HepG2 (cell line): ENCODE results near the gene DDIT4. TPM values are rescaled to one million over a fixed set of nuclear protein-coding genes. Genes with fewer than 3 reads are reported as not detected.

ENCODE experiments used
- ARNT2 ChIP-seq: sonication (generic); formaldehyde crosslinking; IDR thresholded peaks from 2 replicates; pipeline ENCODE4 v1.8.0; 2022; ENCODE audit warnings: mild to moderate bottlenecking, low read depth, missing genetic modification reagents, moderate library complexity
- BHLHE40 ChIP-seq: IDR thresholded peaks from 2 replicates; pipeline ENCODE4 v1.6.1; 2011; ENCODE audit warnings: low read length, improper control_type of control experiment
- DMAP1 ChIP-seq: IDR thresholded peaks from 2 replicates; pipeline ENCODE4 v1.6.1; 2016
- ELF1 ChIP-seq: sonication (generic); formaldehyde crosslinking; IDR thresholded peaks from 2 replicates; pipeline ENCODE4 v1.4.0; 2020; ENCODE audit warnings: missing genetic modification reagents
- HDAC1 ChIP-seq: sonication (generic); formaldehyde crosslinking; IDR thresholded peaks from 2 replicates; pipeline ENCODE4 v1.5.1; 2020; ENCODE audit warnings: mild to moderate bottlenecking, missing genetic modification reagents
- HES4 ChIP-seq: sonication (generic); formaldehyde crosslinking; IDR thresholded peaks from 2 replicates; pipeline ENCODE4 v1.9.0; 2021; ENCODE audit warnings: mild to moderate bottlenecking, missing genetic modification reagents, borderline replicate concordance
- IRF2 ChIP-seq: IDR thresholded peaks from 2 replicates; pipeline ENCODE4 v1.6.1; 2018; ENCODE audit warnings: missing genetic modification reagents, missing compliant biosample characterization
- JDP2 ChIP-seq: sonication (generic); formaldehyde crosslinking; IDR thresholded peaks from 2 replicates; pipeline ENCODE4 v1.8.1; 2022; ENCODE audit warnings: missing genetic modification reagents, borderline replicate concordance
- KLF16 ChIP-seq, 2 experiments: sonication (generic) in 1 of 2; formaldehyde crosslinking in 1 of 2; IDR thresholded peaks; 2 replicates each; pipeline versions ENCODE4 v1.6.1 to v1.8.0; 2016 to 2023; ENCODE audit warnings: missing genetic modification reagents in 2 of 2, missing compliant biosample characterization in 1 of 2
- MIXL1 ChIP-seq: IDR thresholded peaks from 2 replicates; pipeline ENCODE4 v1.6.1; 2016
- SMYD3 ChIP-seq: sonication (generic); formaldehyde crosslinking; IDR thresholded peaks from 2 replicates; pipeline ENCODE4 v1.8.1; 2023; ENCODE audit warnings: mild to moderate bottlenecking, missing genetic modification reagents
- TGIF2 ChIP-seq: IDR thresholded peaks from 2 replicates; pipeline ENCODE4 v1.6.1; 2016; ENCODE audit warnings: control low read depth, missing compliant biosample characterization
- ZNF350 ChIP-seq: sonication (generic); formaldehyde crosslinking; IDR thresholded peaks from 2 replicates; pipeline ENCODE4 v1.4.0; 2020; ENCODE audit warnings: mild to moderate bottlenecking, low read depth, missing genetic modification reagents, borderline replicate concordance
- ZNF737 ChIP-seq: sonication (generic); formaldehyde crosslinking; IDR thresholded peaks from 2 replicates; pipeline ENCODE4 v1.5.0; 2020; ENCODE audit warnings: missing genetic modification reagents, mild to moderate bottlenecking, borderline replicate concordance
- polyA plus RNA-seq, 8 experiments: library from polyadenylated mRNA; depleted of rRNA in 3 of 8; stranded (reverse) in 7 of 8; unstranded in 1 of 8; fragments of >200 nt; fragmentation: Illumina TruSeq in 4 of 8; extraction: Trizol in 4 of 8; gene quantifications; 2 replicates each; pipeline versions ENCODE4 v1.2.1 to v1.2.3, GENCODE V29; 2011 to 2016; ENCODE audit warnings: low read depth in 4 of 8, missing spikeins in 1 of 8, mixed read lengths in 1 of 8; ENCODE audit not compliant: insufficient read depth in 1 of 8
- total RNA-seq, 5 experiments: library from RNA; depleted of rRNA; stranded (reverse); fragments of >200 nt; fragmentation: Illumina TruSeq; extraction: Trizol; gene quantifications; 2 replicates each; pipeline ENCODE4 v1.2.3, GENCODE V29; 2016; ENCODE audit warnings: low read depth in 1 of 5
- TF ChIP-seq, protein P1 (sequence below): sonication (generic); formaldehyde crosslinking; IDR thresholded peaks from 2 replicates; pipeline ENCODE4 v1.8.1; 2023; ENCODE audit warnings: mild to moderate bottlenecking, moderate library complexity, missing genetic modification reagents
- TF ChIP-seq, protein P2 (sequence below): sonication (generic); formaldehyde crosslinking; IDR thresholded peaks from 2 replicates; pipeline ENCODE4 v1.4.0; 2020; ENCODE audit warnings: missing genetic modification reagents, borderline replicate concordance
- TF ChIP-seq, protein P3 (sequence below): IDR thresholded peaks from 2 replicates; pipeline ENCODE4 v1.4.0; 2020; ENCODE audit warnings: mild to moderate bottlenecking, missing genetic modification reagents
- TF ChIP-seq, protein P4 (sequence below): sonication (generic); formaldehyde crosslinking; conservative IDR thresholded peaks from 2 replicates; pipeline ENCODE4 v1.4.0; 2020; ENCODE audit warnings: missing genetic modification reagents
- TF ChIP-seq, protein P5 (sequence below): IDR thresholded peaks from 2 replicates; pipeline ENCODE4 v1.6.1; 2016; ENCODE audit warnings: mild to moderate bottlenecking, missing biosample characterization, missing genetic modification reagents

DDIT4 gene
- total and polyA plus RNA-seq, 2 of the 13 experiments (the other 11 are each of a cell fraction or from before 2014, with no cell fraction given) = 35.6 to 40.7 TPM

DNA sequence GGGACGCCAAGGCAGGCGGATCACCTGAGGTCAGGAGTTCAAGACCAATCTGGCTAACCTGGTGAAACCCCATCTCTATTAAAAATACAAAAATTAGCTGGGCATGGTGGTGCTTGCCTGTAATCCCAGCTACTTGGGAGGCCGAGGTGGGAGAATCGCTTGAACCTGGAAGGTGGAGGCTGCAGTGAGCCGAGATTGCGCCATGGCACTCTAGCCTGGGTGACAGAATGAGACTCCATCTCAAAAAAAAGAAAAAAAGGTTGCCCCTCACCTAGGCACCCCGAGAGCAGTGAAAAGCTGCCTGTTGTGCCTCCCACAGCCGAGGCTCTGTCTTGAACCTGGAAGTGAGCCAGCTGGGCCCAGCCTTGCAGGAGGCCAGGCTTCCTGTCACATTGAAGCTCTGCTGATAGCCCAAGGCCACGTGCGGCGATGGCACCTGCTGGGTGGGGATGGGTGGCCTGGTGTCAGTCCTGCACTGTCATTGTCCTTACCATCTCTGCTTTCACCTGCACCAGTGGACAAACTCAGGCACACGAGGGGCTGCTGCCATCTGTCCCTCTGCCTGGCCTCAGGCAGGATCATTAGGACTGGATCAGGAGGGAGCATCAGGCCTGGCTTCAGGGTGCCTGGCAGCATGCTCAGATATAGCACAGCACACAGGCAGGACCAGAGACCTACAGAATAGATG is 43.2 kb downstream of the DDIT4 start (continued):
- no peak for TF ChIP-seq JDP2 (CRISPR knock-in tag)
- peak; percentile 93 for TF ChIP-seq IRF2 (CRISPR knock-in tag)
- TF ChIP-seq MIXL1 (CRISPR knock-in tag) = peak; percentile 77; the same call in 1 of the 2 replicates
- TF ChIP-seq, protein P1, sequence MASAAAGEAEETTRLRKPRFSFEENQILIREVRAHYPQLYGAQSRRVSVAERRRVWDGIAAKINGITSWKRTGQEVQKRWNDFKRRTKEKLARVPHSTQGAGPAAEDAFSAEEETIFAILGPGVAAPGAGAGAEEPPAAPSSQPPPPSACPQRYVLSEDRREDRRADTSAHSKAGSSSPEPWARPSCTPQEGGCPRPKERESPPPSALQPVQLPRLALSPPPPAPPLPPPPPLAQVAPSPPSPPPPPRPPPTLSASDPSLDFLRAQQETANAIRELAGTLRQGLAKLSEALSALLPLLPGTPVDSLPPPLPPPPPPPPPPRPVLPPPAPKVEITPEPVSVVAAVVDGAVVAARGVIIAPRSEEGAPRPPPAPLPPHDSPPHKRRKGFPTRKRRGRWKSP = no peak
- TF ChIP-seq HES4 (CRISPR knock-in tag) = peak; percentile 33; the same call in 1 of the 2 replicates
- peak; percentile 79; the same call in 1 of the 2 replicates for TF ChIP-seq SMYD3
- TF ChIP-seq, protein P2, sequence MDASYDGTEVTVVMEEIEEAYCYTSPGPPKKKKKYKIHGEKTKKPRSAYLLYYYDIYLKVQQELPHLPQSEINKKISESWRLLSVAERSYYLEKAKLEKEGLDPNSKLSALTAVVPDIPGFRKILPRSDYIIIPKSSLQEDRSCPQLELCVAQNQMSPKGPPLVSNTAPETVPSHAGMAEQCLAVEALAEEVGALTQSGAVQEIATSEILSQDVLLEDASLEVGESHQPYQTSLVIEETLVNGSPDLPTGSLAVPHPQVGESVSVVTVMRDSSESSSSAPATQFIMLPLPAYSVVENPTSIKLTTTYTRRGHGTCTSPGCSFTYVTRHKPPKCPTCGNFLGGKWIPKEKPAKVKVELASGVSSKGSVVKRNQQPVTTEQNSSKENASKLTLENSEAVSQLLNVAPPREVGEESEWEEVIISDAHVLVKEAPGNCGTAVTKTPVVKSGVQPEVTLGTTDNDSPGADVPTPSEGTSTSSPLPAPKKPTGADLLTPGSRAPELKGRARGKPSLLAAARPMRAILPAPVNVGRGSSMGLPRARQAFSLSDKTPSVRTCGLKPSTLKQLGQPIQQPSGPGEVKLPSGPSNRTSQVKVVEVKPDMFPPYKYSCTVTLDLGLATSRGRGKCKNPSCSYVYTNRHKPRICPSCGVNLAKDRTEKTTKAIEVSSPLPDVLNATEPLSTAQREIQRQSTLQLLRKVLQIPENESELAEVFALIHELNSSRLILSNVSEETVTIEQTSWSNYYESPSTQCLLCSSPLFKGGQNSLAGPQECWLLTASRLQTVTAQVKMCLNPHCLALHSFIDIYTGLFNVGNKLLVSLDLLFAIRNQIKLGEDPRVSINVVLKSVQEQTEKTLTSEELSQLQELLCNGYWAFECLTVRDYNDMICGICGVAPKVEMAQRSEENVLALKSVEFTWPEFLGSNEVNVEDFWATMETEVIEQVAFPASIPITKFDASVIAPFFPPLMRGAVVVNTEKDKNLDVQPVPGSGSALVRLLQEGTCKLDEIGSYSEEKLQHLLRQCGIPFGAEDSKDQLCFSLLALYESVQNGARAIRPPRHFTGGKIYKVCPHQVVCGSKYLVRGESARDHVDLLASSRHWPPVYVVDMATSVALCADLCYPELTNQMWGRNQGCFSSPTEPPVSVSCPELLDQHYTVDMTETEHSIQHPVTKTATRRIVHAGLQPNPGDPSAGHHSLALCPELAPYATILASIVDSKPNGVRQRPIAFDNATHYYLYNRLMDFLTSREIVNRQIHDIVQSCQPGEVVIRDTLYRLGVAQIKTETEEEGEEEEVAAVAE (CRISPR knock-in tag) = peak; percentile 92
- TF ChIP-seq ZNF737 = 0 out of 2 replicates have a peak, but pooled peaks have one; percentile 32
- peak; percentile 82 for TF ChIP-seq ARNT2
- TF ChIP-seq HDAC1 (CRISPR knock-in tag) = peak; percentile 77
- TF ChIP-seq, protein P3, sequence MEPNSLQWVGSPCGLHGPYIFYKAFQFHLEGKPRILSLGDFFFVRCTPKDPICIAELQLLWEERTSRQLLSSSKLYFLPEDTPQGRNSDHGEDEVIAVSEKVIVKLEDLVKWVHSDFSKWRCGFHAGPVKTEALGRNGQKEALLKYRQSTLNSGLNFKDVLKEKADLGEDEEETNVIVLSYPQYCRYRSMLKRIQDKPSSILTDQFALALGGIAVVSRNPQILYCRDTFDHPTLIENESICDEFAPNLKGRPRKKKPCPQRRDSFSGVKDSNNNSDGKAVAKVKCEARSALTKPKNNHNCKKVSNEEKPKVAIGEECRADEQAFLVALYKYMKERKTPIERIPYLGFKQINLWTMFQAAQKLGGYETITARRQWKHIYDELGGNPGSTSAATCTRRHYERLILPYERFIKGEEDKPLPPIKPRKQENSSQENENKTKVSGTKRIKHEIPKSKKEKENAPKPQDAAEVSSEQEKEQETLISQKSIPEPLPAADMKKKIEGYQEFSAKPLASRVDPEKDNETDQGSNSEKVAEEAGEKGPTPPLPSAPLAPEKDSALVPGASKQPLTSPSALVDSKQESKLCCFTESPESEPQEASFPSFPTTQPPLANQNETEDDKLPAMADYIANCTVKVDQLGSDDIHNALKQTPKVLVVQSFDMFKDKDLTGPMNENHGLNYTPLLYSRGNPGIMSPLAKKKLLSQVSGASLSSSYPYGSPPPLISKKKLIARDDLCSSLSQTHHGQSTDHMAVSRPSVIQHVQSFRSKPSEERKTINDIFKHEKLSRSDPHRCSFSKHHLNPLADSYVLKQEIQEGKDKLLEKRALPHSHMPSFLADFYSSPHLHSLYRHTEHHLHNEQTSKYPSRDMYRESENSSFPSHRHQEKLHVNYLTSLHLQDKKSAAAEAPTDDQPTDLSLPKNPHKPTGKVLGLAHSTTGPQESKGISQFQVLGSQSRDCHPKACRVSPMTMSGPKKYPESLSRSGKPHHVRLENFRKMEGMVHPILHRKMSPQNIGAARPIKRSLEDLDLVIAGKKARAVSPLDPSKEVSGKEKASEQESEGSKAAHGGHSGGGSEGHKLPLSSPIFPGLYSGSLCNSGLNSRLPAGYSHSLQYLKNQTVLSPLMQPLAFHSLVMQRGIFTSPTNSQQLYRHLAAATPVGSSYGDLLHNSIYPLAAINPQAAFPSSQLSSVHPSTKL (CRISPR knock-in tag) = peak; percentile 87
- peak; percentile 74 for TF ChIP-seq BHLHE40
- TF ChIP-seq ELF1 = peak; percentile 50
- TF ChIP-seq TGIF2 = peak; percentile 90
- TF ChIP-seq, protein P4, sequence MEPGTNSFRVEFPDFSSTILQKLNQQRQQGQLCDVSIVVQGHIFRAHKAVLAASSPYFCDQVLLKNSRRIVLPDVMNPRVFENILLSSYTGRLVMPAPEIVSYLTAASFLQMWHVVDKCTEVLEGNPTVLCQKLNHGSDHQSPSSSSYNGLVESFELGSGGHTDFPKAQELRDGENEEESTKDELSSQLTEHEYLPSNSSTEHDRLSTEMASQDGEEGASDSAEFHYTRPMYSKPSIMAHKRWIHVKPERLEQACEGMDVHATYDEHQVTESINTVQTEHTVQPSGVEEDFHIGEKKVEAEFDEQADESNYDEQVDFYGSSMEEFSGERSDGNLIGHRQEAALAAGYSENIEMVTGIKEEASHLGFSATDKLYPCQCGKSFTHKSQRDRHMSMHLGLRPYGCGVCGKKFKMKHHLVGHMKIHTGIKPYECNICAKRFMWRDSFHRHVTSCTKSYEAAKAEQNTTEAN (CRISPR knock-in tag) = peak; percentile 75; the same call in 1 of the 2 replicates
- TF ChIP-seq, protein P5, sequence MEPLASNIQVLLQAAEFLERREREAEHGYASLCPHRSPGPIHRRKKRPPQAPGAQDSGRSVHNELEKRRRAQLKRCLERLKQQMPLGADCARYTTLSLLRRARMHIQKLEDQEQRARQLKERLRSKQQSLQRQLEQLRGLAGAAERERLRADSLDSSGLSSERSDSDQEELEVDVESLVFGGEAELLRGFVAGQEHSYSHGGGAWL (CRISPR knock-in tag) = peak; percentile 87
- peak; percentile 83; the same call in 1 of the 2 replicates for TF ChIP-seq DMAP1 (CRISPR knock-in tag)
- TF ChIP-seq ZNF350 (CRISPR knock-in tag) = peak; percentile 26; the same call in 1 of the 2 replicates
- peak in 1 of 2 experiments; percentile 78; a peak in 2 of 4 replicates for TF ChIP-seq KLF16 (CRISPR knock-in tag; IDR thresholded peaks at IDR 0.05)
